Measurements from ENCODE around the gene CD46. TPM values are rescaled to one million over a fixed set of nuclear protein-coding genes. Genes with fewer than 3 reads are reported as not detected.

The CD46 gene
- total RNA-seq, 3 donors from 2014 or later, result 203 to 283 (median 204) TPM

DNA sequence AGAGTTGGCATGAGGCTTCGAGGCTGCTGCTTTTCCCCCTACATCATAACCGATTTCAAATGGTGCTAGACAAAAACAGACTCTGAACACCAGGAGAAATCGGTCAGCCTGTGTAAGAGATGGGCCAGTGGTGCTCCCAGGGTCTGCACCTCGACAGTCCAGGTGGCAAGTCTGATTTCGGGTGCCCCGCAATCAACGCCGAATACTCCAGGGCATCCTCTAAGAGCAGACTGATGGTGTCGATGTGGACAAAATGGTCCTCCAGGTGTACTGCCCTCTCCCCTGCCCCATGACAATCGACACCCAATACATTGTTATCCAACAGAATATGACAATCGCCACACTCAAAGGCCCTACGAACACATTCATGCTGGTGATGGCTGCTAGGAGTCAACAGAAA is 50.0 kb downstream of the CD46 start:
- DNase-seq (ENCODE audit: low spot score in 2 of 2), result no peak
- intact Hi-C loops (cut with DNase I; ENCODE audit: low total_unique reads), result no loop called here
- no peaks in the 10 kb centered on the region for H3K9me3 ChIP-seq
- H3K36me3 ChIP-seq, result peaks cover 7% of the 10 kb centered on the region
- H3K4me3 ChIP-seq, result no peak overlapping the region
- TF ChIP-seq POLR2AphosphoS5 (IDR thresholded peaks at IDR 0.05) (no peak), POLR2A (IDR thresholded peaks at IDR 0.05) (no peak)
- TF ChIP-seq, protein P1, sequence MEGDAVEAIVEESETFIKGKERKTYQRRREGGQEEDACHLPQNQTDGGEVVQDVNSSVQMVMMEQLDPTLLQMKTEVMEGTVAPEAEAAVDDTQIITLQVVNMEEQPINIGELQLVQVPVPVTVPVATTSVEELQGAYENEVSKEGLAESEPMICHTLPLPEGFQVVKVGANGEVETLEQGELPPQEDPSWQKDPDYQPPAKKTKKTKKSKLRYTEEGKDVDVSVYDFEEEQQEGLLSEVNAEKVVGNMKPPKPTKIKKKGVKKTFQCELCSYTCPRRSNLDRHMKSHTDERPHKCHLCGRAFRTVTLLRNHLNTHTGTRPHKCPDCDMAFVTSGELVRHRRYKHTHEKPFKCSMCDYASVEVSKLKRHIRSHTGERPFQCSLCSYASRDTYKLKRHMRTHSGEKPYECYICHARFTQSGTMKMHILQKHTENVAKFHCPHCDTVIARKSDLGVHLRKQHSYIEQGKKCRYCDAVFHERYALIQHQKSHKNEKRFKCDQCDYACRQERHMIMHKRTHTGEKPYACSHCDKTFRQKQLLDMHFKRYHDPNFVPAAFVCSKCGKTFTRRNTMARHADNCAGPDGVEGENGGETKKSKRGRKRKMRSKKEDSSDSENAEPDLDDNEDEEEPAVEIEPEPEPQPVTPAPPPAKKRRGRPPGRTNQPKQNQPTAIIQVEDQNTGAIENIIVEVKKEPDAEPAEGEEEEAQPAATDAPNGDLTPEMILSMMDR (IDR thresholded peaks at IDR 0.05), result no peak
- no peak overlapping the region for H3K27ac ChIP-seq
- no peaks in the 10 kb centered on the region for H3K4me1 ChIP-seq
- H3K27me3 ChIP-seq, result no peaks in the 10 kb centered on the region

DNA sequence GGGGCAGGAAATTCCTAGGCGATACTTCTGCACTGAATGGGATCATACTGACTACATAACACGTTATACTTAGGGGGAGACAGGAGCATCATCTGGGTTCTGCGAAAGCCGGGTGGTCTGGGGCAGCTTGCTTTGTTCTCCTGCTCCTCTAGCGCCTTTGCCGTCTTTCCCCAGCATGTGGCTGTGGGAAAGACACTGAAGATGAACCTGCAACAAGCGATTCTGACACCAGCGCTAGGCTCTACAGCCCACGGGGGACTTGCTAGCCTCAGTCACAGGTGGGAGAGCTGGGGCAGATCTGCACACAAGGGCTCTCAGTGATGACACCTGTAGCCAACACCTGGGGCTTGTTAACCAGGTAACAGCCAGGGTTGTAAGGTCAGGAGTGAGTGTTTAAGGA is 51.8 kb downstream of the CD46 start:
- H3K9me3 ChIP-seq, result no peaks in the 10 kb centered on the region
- peaks cover 0 to 7% of the 10 kb centered on the region in 2 donors for H3K4me1 ChIP-seq
- DNase-seq (ENCODE audit: low spot score in 2 of 2), result no peak
- H3K27me3 ChIP-seq, result no peaks in the 10 kb centered on the region
- H3K4me3 ChIP-seq, result no peak overlapping the region
- H3K36me3 ChIP-seq, result peaks cover 7% of the 10 kb centered on the region
- TF ChIP-seq, protein P1 (IDR thresholded peaks at IDR 0.05), result no peak
- no peak for TF ChIP-seq POLR2AphosphoS5 (IDR thresholded peaks at IDR 0.05)
- TF ChIP-seq POLR2A (IDR thresholded peaks at IDR 0.05), result no peak
- intact Hi-C loops (cut with DNase I; ENCODE audit: low total_unique reads), result no loop called here
- peak overlapping the region; percentile 2 to 15 for H3K27ac ChIP-seq

DNA sequence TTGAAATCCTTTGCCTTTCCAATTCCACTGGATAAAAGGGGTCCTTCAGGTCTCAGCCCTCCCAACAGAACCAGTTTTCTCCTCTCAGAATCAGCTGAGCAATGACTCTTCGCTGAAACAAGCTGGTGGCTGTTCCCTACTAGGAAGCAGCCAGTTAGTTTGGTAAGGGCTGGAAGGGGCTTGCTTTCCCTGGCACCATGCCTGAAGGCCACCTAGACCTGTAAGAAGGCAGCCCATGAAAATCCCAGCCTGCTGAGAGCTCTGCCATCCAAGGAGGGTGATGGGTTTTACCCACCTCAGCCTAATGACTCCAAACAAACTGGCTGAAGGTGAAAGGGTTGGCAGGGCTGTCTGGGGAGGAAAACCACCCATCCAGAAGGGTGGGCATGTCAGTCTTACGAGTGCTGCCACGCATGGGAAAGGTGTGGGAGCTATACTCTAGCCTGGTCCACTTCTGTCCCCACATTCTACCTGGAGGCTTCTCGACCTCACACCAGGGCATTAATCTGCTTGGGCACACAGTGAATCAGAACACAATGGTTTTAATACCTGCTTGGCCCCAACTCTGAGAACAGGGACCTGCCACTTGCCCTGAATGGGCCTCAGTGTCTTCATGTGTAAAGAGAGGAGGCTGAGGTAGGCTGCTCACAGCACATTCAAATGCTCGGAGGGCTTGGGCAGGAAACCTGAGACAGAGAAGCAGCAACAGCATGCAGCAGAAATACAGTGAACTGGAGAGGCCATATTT is 53.0 kb downstream of the CD46 start:
- TF ChIP-seq POLR2A (IDR thresholded peaks at IDR 0.05) (no peak), POLR2AphosphoS5 (IDR thresholded peaks at IDR 0.05) (no peak)
- TF ChIP-seq, protein P1 (IDR thresholded peaks at IDR 0.05), result no peak
- DNase-seq (ENCODE audit: low spot score in 2 of 2), result no peak
- Histone ChIP-seq H3K27ac (peak overlapping the region; percentile 40 to 73), H3K27me3 (no peaks in the 10 kb centered on the region), H3K9me3 (no peaks in the 10 kb centered on the region), H3K36me3 (peaks cover 7% of the 10 kb centered on the region), H3K4me1 (peaks cover 0 to 13% of the 10 kb centered on the region in 2 donors), H3K4me3 (no peak overlapping the region)
- intact Hi-C loops (cut with DNase I; ENCODE audit: low total_unique reads), result no loop called here

DNA sequence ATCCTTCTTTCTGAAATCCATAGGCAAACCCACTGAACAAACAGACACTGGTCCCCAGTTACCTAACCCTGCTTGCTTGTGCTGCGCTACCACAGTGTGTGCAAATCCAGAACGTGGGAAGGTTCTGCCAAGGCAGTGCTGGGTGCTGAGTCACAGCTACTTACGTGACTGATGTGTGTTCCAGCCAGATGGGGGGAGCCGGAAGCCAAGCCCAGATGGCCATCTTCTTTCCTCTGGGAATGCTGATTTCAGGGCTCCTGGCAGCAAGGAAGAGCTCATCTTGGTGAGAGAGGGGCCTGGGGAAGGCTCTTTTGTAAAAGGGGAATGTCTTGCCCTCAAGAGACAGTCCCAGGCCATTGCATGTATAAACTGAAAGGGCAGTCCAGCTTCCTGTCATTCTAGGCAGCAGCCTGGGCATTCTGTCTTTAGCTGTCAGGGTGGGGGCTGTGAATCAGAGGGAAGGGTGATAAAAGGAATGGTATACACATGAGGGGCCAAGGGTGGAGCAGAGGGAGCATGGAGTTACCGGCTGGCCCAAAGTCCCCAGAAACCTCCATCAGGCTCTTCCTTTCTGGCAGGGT is 54.1 kb downstream of the CD46 start:
- peak in 1 of 3 donors; percentile 87 for TF ChIP-seq POLR2AphosphoS5 (IDR thresholded peaks at IDR 0.05)
- TF ChIP-seq, protein P1 (IDR thresholded peaks at IDR 0.05), result no peak
- Histone ChIP-seq H3K9me3 (no peaks in the 10 kb centered on the region), H3K27me3 (no peaks in the 10 kb centered on the region), H3K27ac (peak overlapping the region; percentile 60 to 73), H3K36me3 (peaks cover 7% of the 10 kb centered on the region), H3K4me1 (peaks cover 0 to 18% of the 10 kb centered on the region in 2 donors), H3K4me3 (no peak overlapping the region)
- intact Hi-C loops (cut with DNase I; ENCODE audit: low total_unique reads), result no loop called here
- DNase-seq (ENCODE audit: low spot score in 2 of 2), result no peak

Data from breast epithelium (tissue), 4 donors.